ENCODE measurements around the gene ATRN.

Gene ATRN

DNA sequence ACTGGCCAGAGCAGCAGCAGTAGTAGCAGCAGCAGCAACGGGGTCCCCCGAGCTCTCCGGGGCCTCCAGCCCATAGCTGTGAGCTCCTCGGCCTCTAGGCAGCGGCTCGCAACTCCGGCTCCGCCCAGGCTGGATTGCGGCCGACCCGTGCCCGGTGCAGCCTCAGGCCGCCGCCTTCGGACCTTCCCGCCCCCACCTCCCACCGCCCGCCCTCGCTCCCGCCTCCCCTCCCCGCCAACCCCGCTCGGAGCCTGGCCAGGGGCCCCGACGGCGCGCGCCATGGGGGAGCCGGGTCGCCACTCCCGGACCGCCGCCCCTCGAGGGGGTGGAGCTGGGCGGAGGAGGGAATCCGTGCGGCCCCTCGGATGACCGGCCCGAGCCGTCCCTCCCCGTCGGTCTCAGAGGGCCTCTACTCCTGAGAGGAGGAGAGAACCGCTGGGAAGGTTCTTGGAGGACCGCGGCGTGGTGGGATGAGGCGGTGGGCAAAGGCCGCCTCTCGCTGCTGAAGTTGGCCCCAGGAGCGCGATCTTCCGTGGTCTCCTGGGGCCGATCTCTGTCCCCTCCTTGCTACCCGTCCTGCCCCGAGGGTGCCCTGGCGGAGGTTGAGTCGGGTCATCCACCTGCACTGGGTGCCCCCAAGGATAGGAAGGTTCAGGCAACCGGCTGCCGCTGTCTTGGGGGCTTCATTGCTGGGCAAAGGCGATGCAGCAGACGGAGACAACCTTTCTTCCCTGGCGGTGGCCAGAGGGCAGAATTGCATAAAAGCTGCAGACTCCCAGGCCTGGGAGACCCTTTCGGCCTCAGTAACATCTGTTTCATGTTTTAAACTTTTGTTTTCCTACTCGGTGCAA is 211.3 kb downstream of the ATRN start, which contains the start of gene ADAM33:
Gene ADAM33, minus strand, starts transcription at position 80 of the 851 bp plus-strand sequence. Its CDS starts 6 bp downstream, at position 74.
- no peak for TF ChIP-seq CTCF (IDR thresholded peaks at IDR 0.05; ENCODE audit: borderline replicate concordance, insufficient read depth, low read depth, low read length)
- no peak within 1 kb of the TSS for H3K4me3 ChIP-seq (ENCODE audit: low read depth, low read length)

DNA sequence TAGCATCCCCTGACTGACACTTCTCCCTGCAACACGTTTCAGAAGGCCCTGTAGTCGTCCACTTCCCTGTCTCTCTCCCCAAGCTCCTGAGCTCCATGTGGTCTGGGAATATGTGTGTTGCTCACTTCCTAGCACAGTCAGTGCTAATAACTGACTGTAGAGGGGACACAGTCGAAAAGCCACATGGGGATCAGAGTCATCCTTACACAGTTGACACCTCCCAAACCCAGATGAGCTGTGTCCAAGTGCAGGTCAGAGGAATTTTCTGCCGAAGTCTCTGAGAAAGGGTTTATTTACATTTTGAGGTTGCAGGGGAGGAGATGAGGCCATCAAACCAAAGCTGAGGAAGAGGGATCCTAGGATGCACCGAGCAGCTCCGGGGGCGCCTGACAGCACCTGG is 214.5 kb downstream of the ATRN start:
- no peak for TF ChIP-seq CTCF (IDR thresholded peaks at IDR 0.05; ENCODE audit: borderline replicate concordance, insufficient read depth, low read depth, low read length)
- no peak overlapping the region for H3K4me3 ChIP-seq (ENCODE audit: low read depth, low read length)

- TF ChIP-seq CTCF (IDR thresholded peaks at IDR 0.05; ENCODE audit: borderline replicate concordance, insufficient read depth, low read depth, low read length): no peak
- no peak overlapping the region for H3K4me3 ChIP-seq (ENCODE audit: low read depth, low read length)
Measured at GRCh38 chr20:3686421-3686820, 215.6 kb downstream of the ATRN start.

GRCh38 chr20:3686867-3687321 is 216.1 kb downstream of the ATRN start:
- TF ChIP-seq CTCF (IDR thresholded peaks at IDR 0.05; ENCODE audit: borderline replicate concordance, insufficient read depth, low read depth, low read length): no peak
- no peak overlapping the region for H3K4me3 ChIP-seq (ENCODE audit: low read depth, low read length)

GRCh38 chr20:3687655-3688054 is 216.8 kb downstream of the ATRN start:
- no peak for TF ChIP-seq CTCF (IDR thresholded peaks at IDR 0.05; ENCODE audit: borderline replicate concordance, insufficient read depth, low read depth, low read length)
- H3K4me3 ChIP-seq (ENCODE audit: low read depth, low read length): no peak overlapping the region

GRCh38 chr20:3689978-3690377 is 219.2 kb downstream of the ATRN start:
- TF ChIP-seq CTCF (IDR thresholded peaks at IDR 0.05; ENCODE audit: borderline replicate concordance, insufficient read depth, low read depth, low read length): no peak
- no peak overlapping the region for H3K4me3 ChIP-seq (ENCODE audit: low read depth, low read length)

- no peak overlapping the region for H3K4me3 ChIP-seq (ENCODE audit: low read depth, low read length)
- no peak for TF ChIP-seq CTCF (IDR thresholded peaks at IDR 0.05; ENCODE audit: borderline replicate concordance, insufficient read depth, low read depth, low read length)
Measured at GRCh38 chr20:3690413-3690812, 219.6 kb downstream of the ATRN start.

All from GM12875 (cell line).